Mesothelial cell of epicardium (in vitro differentiated cells): ENCODE results near the gene RSL1D1. TPM values are rescaled to one million over a fixed set of nuclear protein-coding genes. Genes with fewer than 3 reads are reported as not detected.
A peak's percentile ranks its signal among the peaks of the same experiment; 100 is the strongest.

Experiments used
- DNase-seq, 2 experiments: peaks; one replicate each; pipeline ENCODE4 v3.0.0; 2021; ENCODE audit warnings: low spot score in 2 of 2; ENCODE audit not compliant: unreplicated experiment in 2 of 2
- H3K27ac Mint-ChIP-seq: 2 replicates; pipeline ENCODE4 v1.8.0; 2021; ENCODE audit warnings: mixed read lengths
- H3K27me3 Mint-ChIP-seq: 2 replicates; pipeline ENCODE4 v1.8.0; 2021; ENCODE audit warnings: low read depth, mixed read lengths
- H3K36me3 Mint-ChIP-seq: 2 replicates; pipeline ENCODE4 v1.8.0; 2021; ENCODE audit warnings: mixed read lengths
- H3K4me1 Mint-ChIP-seq: 2 replicates; pipeline ENCODE4 v1.8.0; 2021; ENCODE audit warnings: mixed read lengths
- H3K4me3 Mint-ChIP-seq: 2 replicates; pipeline ENCODE4 v1.8.0; 2021; ENCODE audit warnings: mild to moderate bottlenecking, moderate library complexity, mixed read lengths
- H3K9me3 Mint-ChIP-seq: 2 replicates; pipeline ENCODE4 v1.8.0; 2021; ENCODE audit warnings: mixed read lengths
- total RNA-seq: library from RNA; stranded (reverse); gene quantifications from 3 replicates; pipeline ENCODE4 v1.2.1, GENCODE V29; 2021
- TF ChIP-seq, protein P1 (sequence below): fragments of 200-600 bp; sonication (generic); IDR thresholded peaks from one replicate; pipeline ENCODE4 v1.5.0; 2021; ENCODE audit warnings: antibody characterized with exemption; ENCODE audit not compliant: unreplicated experiment

RSL1D1 gene
- total RNA-seq, 1 donor from 2014 or later, result 176 TPM

DNA sequence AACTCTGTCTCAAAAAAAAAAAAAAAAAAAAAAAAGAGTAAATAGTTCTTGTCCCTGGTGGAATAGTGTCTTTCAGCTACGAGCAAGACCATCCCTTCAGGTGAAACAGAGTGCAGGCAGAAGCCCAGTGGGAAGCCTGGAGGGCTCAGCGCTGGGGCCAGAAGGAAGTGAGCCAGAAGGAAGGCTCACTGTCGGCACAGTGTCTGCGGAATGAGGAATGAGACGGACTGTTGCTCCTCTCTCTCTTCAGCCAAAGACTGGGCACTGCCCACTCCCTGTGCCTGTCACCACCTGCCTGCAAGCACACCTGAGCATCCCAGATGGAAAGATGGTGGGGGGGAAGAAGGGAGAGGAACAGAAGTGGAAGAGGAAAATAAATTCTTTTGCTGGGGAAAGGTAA is 7.5 kb downstream of the RSL1D1 start:
- H3K36me3 Mint-ChIP-seq, result peaks cover 40% of the 10 kb centered on the region
- no peak for DNase-seq
- TF ChIP-seq, protein P1, sequence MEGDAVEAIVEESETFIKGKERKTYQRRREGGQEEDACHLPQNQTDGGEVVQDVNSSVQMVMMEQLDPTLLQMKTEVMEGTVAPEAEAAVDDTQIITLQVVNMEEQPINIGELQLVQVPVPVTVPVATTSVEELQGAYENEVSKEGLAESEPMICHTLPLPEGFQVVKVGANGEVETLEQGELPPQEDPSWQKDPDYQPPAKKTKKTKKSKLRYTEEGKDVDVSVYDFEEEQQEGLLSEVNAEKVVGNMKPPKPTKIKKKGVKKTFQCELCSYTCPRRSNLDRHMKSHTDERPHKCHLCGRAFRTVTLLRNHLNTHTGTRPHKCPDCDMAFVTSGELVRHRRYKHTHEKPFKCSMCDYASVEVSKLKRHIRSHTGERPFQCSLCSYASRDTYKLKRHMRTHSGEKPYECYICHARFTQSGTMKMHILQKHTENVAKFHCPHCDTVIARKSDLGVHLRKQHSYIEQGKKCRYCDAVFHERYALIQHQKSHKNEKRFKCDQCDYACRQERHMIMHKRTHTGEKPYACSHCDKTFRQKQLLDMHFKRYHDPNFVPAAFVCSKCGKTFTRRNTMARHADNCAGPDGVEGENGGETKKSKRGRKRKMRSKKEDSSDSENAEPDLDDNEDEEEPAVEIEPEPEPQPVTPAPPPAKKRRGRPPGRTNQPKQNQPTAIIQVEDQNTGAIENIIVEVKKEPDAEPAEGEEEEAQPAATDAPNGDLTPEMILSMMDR, result no peak
- no peak overlapping the region for H3K27ac Mint-ChIP-seq
- no peaks in the 10 kb centered on the region for H3K4me1 Mint-ChIP-seq
- no peaks in the 10 kb centered on the region for H3K27me3 Mint-ChIP-seq
- H3K9me3 Mint-ChIP-seq, result no peaks in the 10 kb centered on the region
- no peak overlapping the region for H3K4me3 Mint-ChIP-seq

DNA sequence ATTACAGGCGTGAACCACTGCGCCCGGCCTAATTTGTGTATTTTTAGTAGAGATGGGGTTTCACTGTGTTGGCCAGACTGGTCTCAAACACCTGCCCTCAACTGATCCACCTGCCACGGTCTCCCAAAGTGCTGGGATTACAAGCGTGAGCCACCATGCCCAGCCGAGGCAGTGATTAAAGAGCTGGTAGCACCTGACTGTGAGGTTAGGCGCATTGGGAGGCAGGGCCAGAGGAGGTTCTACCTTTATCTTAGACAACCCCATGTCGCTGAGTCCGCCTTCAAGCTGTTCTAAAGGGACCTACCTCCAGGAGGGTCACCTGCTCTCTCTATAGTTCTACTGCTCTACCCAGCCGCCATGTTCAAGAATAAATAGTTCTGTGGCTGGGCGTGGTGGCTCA is 8.1 kb downstream of the RSL1D1 start:
- no peaks in the 10 kb centered on the region for H3K27me3 Mint-ChIP-seq
- TF ChIP-seq, protein P1, result no peak
- H3K9me3 Mint-ChIP-seq, result no peaks in the 10 kb centered on the region
- no peak for DNase-seq
- H3K27ac Mint-ChIP-seq, result no peak overlapping the region
- peaks cover 40% of the 10 kb centered on the region for H3K36me3 Mint-ChIP-seq
- H3K4me3 Mint-ChIP-seq, result no peak overlapping the region
- H3K4me1 Mint-ChIP-seq, result no peaks in the 10 kb centered on the region

DNA sequence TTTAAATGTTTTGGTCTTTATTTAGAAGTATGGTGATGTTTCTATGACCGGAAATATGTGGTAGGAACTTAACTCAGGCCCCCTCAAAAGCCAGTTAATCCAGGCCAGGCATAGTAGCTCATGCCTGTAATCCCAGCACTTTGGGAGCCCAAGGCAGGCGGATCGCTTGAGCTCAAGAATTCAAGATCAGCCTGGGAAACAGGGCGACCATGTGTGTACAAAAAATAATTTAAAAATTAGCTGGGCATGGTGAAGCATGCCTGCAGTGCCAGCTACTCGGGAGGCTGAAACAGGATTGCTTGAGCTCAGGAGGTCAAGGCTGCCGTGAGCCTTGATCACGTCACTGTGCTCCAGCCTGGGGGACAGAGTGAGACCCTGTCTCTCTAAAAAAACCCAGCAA is 10.3 kb downstream of the RSL1D1 start:
- no peak overlapping the region for H3K27ac Mint-ChIP-seq
- TF ChIP-seq, protein P1, result no peak
- no peaks in the 10 kb centered on the region for H3K27me3 Mint-ChIP-seq
- no peak overlapping the region for H3K4me3 Mint-ChIP-seq
- DNase-seq, result no peak
- H3K9me3 Mint-ChIP-seq, result no peaks in the 10 kb centered on the region
- peaks cover 45% of the 10 kb centered on the region for H3K36me3 Mint-ChIP-seq
- peaks cover 6% of the 10 kb centered on the region for H3K4me1 Mint-ChIP-seq

DNA sequence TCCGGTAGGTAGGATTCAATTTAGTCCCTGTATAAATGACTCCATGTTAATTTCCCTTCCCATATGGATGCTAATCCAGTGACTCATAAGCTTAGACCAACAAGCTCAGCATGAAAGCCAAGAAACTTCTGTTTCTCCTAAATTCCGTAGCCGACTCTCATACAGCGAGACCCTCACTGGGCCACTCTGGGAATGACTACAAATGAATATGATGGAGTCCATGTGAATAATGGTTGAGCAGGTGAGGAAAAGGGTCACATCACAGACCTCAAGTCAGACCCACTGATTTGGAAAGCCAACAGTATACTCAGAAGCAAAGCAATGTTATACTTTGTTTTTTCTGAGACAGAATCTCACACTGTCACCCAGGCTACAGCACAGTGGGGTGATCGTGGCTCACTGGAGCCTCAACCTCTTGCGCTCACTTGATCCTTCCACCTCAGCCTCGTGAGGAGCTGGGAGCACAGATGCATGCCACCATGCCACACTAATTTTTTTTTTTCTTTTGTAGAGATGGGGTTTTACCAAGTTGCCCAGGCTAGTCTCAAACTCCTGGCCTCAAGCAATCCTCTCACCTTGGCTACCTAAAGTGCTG is 14.6 kb downstream of the RSL1D1 start:
- no peak for DNase-seq
- H3K4me3 Mint-ChIP-seq, result no peak overlapping the region
- H3K27ac Mint-ChIP-seq, result peak overlapping the region; percentile 80
- TF ChIP-seq, protein P1, result no peak
- H3K9me3 Mint-ChIP-seq, result no peaks in the 10 kb centered on the region
- peaks cover 34% of the 10 kb centered on the region for H3K36me3 Mint-ChIP-seq
- peaks cover 11% of the 10 kb centered on the region for H3K4me1 Mint-ChIP-seq
- H3K27me3 Mint-ChIP-seq, result no peaks in the 10 kb centered on the region

DNA sequence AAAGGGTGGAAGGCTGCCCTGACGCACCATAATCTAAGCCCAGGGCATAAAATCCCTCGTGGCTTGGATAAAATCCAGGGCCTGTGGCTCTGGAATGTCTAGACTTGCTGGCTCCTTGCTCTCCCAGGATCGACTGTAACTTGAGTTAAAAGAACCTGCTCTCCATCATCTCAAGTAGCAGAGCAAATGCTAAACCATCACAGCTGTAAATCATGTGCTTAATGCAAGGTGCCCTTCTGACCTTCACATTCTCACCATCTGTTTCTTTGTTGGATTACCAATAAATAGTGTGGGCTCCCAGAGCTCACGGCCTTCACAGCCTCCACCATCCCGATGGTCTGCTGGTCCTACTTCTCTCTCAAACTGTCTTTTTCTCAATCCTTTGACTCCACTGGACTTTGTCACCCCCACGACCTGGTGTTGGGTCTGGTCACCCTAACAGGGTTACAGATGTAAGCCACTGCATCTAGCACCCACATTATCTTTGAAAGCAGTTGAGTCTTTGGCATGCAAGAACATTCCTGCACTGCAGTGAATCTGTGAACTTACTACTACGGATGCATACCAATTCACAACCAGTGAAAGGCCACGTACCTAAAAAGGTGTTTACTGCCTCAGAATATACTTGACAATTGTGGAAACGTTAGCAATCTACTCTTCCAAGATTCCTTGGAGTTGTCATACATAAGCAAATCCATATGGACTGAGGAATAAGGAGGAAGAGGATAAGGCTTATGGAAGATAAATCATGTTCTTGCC is 15.3 kb downstream of the RSL1D1 start:
- H3K27ac Mint-ChIP-seq, result peak overlapping the region; percentile 80
- peaks cover 29% of the 10 kb centered on the region for H3K36me3 Mint-ChIP-seq
- no peaks in the 10 kb centered on the region for H3K9me3 Mint-ChIP-seq
- no peak for DNase-seq
- H3K4me3 Mint-ChIP-seq, result no peak overlapping the region
- TF ChIP-seq, protein P1, result no peak
- peaks cover 11% of the 10 kb centered on the region for H3K4me1 Mint-ChIP-seq
- no peaks in the 10 kb centered on the region for H3K27me3 Mint-ChIP-seq
